H1 (cell line): ENCODE results near the gene CSDE1. TPM values are rescaled to one million over a fixed set of nuclear protein-coding genes. Genes with fewer than 3 reads are reported as not detected.

ENCODE experiments used
- CTCF ChIA-PET: fragments of 300-600 bp; sonication (Branson Sonifier 250); formaldehyde crosslinking; loops from one replicate; lab custom pipeline; 2021; ENCODE audit not compliant: partially characterized antibody; lab: Charles Lee
- POLR2A ChIA-PET: fragments of 300-600 bp; sonication (Branson Sonifier 250); formaldehyde crosslinking; loops from one replicate; lab custom pipeline; 2021; ENCODE audit warnings: inconsistent platforms; ENCODE audit not compliant: partially characterized antibody; lab: Charles Lee
- DNase-seq, 2 experiments: peaks; one replicate each; pipeline versions ENCODE4 v3.0.0 to v3.0.0-alpha.2; 2010 to 2022; ENCODE audit warnings: low spot score in 2 of 2, low read depth in 1 of 2, mixed read lengths in 1 of 2
- FAIRE-seq: peaks from 2 replicates; lab custom pipeline; 2011; peaks lifted over from hg19 to GRCh38; lab: Jason Lieb, UNC
- H2AFZ ChIP-seq: 2 replicates; pipeline ENCODE4 v1.8.1; 2012; ENCODE audit warnings: low read length, inconsistent platforms
- H2AK5ac ChIP-seq: 2 replicates; pipeline ENCODE4 v1.6.1; 2013; ENCODE audit warnings: low read depth, low read length
- H2BK120ac ChIP-seq: replicated peaks from 2 replicates; pipeline ENCODE3; 2013; ENCODE audit warnings: low read depth, low read length, inconsistent platforms
- H2BK12ac ChIP-seq: 2 replicates; pipeline ENCODE4 v1.6.1; 2013; ENCODE audit warnings: low read depth, low read length
- H2BK15ac ChIP-seq: 2 replicates; pipeline ENCODE4 v1.6.1; 2013; ENCODE audit warnings: low read length
- H2BK20ac ChIP-seq: 2 replicates; pipeline ENCODE4 v1.6.1; 2013; ENCODE audit warnings: low read length
- H2BK5ac ChIP-seq: 2 replicates; pipeline ENCODE4 v1.6.1; 2013; ENCODE audit warnings: low read depth, low read length
- H3K14ac ChIP-seq: 2 replicates; pipeline ENCODE4 v1.6.1; 2013; ENCODE audit warnings: inconsistent platforms; ENCODE audit not compliant: insufficient read length
- H3K18ac ChIP-seq: 2 replicates; pipeline ENCODE4 v1.6.1; 2013; ENCODE audit warnings: low read length; ENCODE audit errors: extremely low read depth
- H3K23ac ChIP-seq: 2 replicates; pipeline ENCODE4 v1.6.1; 2013; ENCODE audit warnings: inconsistent platforms; ENCODE audit not compliant: insufficient read length
- H3K23me2 ChIP-seq: 2 replicates; pipeline ENCODE4 v1.6.1; 2013; ENCODE audit warnings: low read depth, low read length
- H3K27ac ChIP-seq: 2 replicates; pipeline ENCODE4 v1.6.1; 2011; ENCODE audit warnings: low read depth, low read length, inconsistent platforms
- H3K27me3 ChIP-seq, 4 experiments: replicated peaks in 1 of 4; 1 replicate in 1 of 4; 2 replicates in 3 of 4; pipeline versions ENCODE4 v1.6.1 to v1.8.1; 2011 to 2013; ENCODE audit warnings: low read length in 3 of 4, mild to moderate bottlenecking in 3 of 4, inconsistent platforms in 2 of 4, mixed read lengths in 2 of 4, moderate library complexity in 1 of 4; ENCODE audit not compliant: control insufficient read depth in 3 of 4, insufficient read depth in 3 of 4; ENCODE audit errors: extremely low read depth in 1 of 4
- H3K36me3 ChIP-seq, 4 experiments: 2 replicates each; pipeline versions ENCODE4 v1.6.1 to v1.8.1; 2011 to 2013; ENCODE audit warnings: mild to moderate bottlenecking in 4 of 4, low read length in 3 of 4, moderate library complexity in 2 of 4, control low read depth in 1 of 4, inconsistent platforms in 1 of 4; ENCODE audit not compliant: insufficient read depth in 4 of 4, control insufficient read depth in 2 of 4
- H3K4ac ChIP-seq: replicated peaks from 2 replicates; pipeline ENCODE3; 2013; ENCODE audit warnings: low read length, low read depth, mixed read lengths, inconsistent platforms; ENCODE audit not compliant: insufficient read length
- H3K4me1 ChIP-seq, 4 experiments: replicated peaks in 1 of 4; 1 replicate in 1 of 4; 2 replicates in 3 of 4; pipeline versions ENCODE4 v1.6.1 to v1.8.1; 2011 to 2013; ENCODE audit warnings: low read length in 3 of 4, inconsistent platforms in 2 of 4, mixed read lengths in 1 of 4; ENCODE audit not compliant: insufficient read depth in 4 of 4, control insufficient read depth in 3 of 4
- H3K4me2 ChIP-seq, 2 experiments: 2 replicates each; pipeline versions ENCODE4 v1.6.1 to v1.8.1; 2011 to 2013; ENCODE audit warnings: low read depth in 2 of 2, low read length in 2 of 2, control low read depth in 1 of 2, inconsistent platforms in 1 of 2, mild to moderate bottlenecking in 1 of 2; ENCODE audit not compliant: insufficient read depth in 1 of 2
- H3K4me3 ChIP-seq, 4 experiments: fragments of 200-600, 300-600 bp in 1 of 4; sonication (generic), shearing (Covaris generic), sonication (Bioruptor Twin) in 1 of 4; 2 replicates each; pipeline versions ENCODE4 v1.5.1 to v1.8.1; 2011 to 2016; ENCODE audit warnings: low read length in 4 of 4, low read depth in 3 of 4, control low read depth in 2 of 4, inconsistent platforms in 2 of 4, mild to moderate bottlenecking in 2 of 4, mixed read lengths in 1 of 4, moderate library complexity in 1 of 4; ENCODE audit not compliant: insufficient read depth in 2 of 4; ENCODE audit errors: extremely low read depth in 1 of 4
- H3K56ac ChIP-seq: replicated peaks from 2 replicates; pipeline ENCODE3; 2013; ENCODE audit warnings: low read depth, mild to moderate bottlenecking, mixed read lengths, low read length, inconsistent platforms; ENCODE audit not compliant: insufficient read length
- H3K79me1 ChIP-seq: 2 replicates; pipeline ENCODE4 v1.6.1; 2013; ENCODE audit warnings: low read depth, low read length, control low read depth
- H3K79me2 ChIP-seq, 2 experiments: 2 replicates each; pipeline versions ENCODE4 v1.6.1 to v1.8.1; 2012 to 2013; ENCODE audit warnings: low read length in 2 of 2, mild to moderate bottlenecking in 2 of 2, inconsistent platforms in 1 of 2; ENCODE audit not compliant: insufficient read depth in 2 of 2, control insufficient read depth in 1 of 2
- H3K9ac ChIP-seq, 4 experiments: replicated peaks in 1 of 4; 1 replicate in 1 of 4; 2 replicates in 3 of 4; pipeline versions ENCODE4 v1.6.1 to v1.8.1; 2011 to 2013; ENCODE audit warnings: low read depth in 3 of 4, low read length in 3 of 4, control low read depth in 2 of 4, mild to moderate bottlenecking in 2 of 4, moderate library complexity in 2 of 4, inconsistent platforms in 1 of 4; ENCODE audit errors: extremely low read depth in 1 of 4
- H3K9me3 ChIP-seq, 2 experiments: 2 replicates each; pipeline versions ENCODE4 v1.6.1 to v1.8.1; 2012 to 2013; ENCODE audit warnings: mild to moderate bottlenecking in 2 of 2, moderate library complexity in 2 of 2, control low read depth in 1 of 2, inconsistent platforms in 1 of 2, low read depth in 1 of 2, low read length in 1 of 2, mixed read lengths in 1 of 2; ENCODE audit not compliant: insufficient read depth in 2 of 2
- H4K20me1 ChIP-seq, 2 experiments: replicated peaks in 1 of 2; 2 replicates each; pipeline versions ENCODE3 to v1.8.1; 2011 to 2013; ENCODE audit warnings: inconsistent platforms in 2 of 2, low read length in 2 of 2, mild to moderate bottlenecking in 1 of 2; ENCODE audit not compliant: insufficient read depth in 2 of 2, control insufficient read depth in 1 of 2
- H4K5ac ChIP-seq: 2 replicates; pipeline ENCODE4 v1.6.1; 2013; ENCODE audit warnings: low read length, low read depth, mixed read lengths, inconsistent platforms; ENCODE audit not compliant: insufficient read length
- H4K8ac ChIP-seq: 2 replicates; pipeline ENCODE4 v1.8.0; 2013; ENCODE audit warnings: mild to moderate bottlenecking, moderate library complexity, low read length, inconsistent platforms; ENCODE audit not compliant: insufficient read depth; ENCODE audit errors: extremely low read depth
- H4K91ac ChIP-seq: replicated peaks from 2 replicates; pipeline ENCODE3; 2013; ENCODE audit warnings: low read length, mixed read lengths, inconsistent platforms; ENCODE audit not compliant: insufficient read length
- FOSL1 ChIP-seq: IDR thresholded peaks from 2 replicates; pipeline ENCODE4 v1.6.1; 2011; ENCODE audit warnings: mild to moderate bottlenecking, low read depth, low read length, moderate library complexity; ENCODE audit not compliant: insufficient read depth
- WGBS, 2 experiments: shearing (Covaris generic) in 1 of 2; methylation state at CpG; one replicate each; pipeline versions ENCODE4 v1.1.6 to v1.1.7; 2013 to 2015; ENCODE audit warnings: low lambda C conversion rate in 2 of 2, mixed read lengths in 2 of 2, inconsistent platforms in 1 of 2, low coverage in 1 of 2, missing lambda C conversion rate in 1 of 2; ENCODE audit not compliant: insufficient replicate concordance in 2 of 2, insufficient coverage in 1 of 2, insufficient read length in 1 of 2; ENCODE audit errors: extremely low coverage in 1 of 2, missing lambda C conversion rate in 1 of 2; 5-methylcytosine and 5-hydroxymethylcytosine counted together
- polyA plus RNA-seq, 7 experiments: library from polyadenylated mRNA; depleted of rRNA in 3 of 7; stranded (reverse) in 5 of 7; unstranded in 2 of 7; fragments of >200 nt in 5 of 7; fragments of 200-250 nt in 2 of 7; gene quantifications; 1 replicate in 5 of 7; 2 replicates in 1 of 7; 4 replicates in 1 of 7; pipeline versions ENCODE4 v1.2.1 to v1.2.3, GENCODE V29; 2011 to 2013; ENCODE audit warnings: missing spikeins in 2 of 7, mixed read lengths in 2 of 7
- total RNA-seq: library from RNA; stranded (reverse); fragmentation: NEBNext Ultra II Directional; extraction: Animal tissue kit (Norgen Biotek cat#: 25700); gene quantifications from 2 replicates; pipeline ENCODE4 v1.2.1, GENCODE V29; 2021

Gene CSDE1
- total and polyA plus RNA-seq, 2 of the 8 experiments (the other 6 are each of a cell fraction or from before 2014, with no cell fraction given), result 149 to 635 TPM

DNA sequence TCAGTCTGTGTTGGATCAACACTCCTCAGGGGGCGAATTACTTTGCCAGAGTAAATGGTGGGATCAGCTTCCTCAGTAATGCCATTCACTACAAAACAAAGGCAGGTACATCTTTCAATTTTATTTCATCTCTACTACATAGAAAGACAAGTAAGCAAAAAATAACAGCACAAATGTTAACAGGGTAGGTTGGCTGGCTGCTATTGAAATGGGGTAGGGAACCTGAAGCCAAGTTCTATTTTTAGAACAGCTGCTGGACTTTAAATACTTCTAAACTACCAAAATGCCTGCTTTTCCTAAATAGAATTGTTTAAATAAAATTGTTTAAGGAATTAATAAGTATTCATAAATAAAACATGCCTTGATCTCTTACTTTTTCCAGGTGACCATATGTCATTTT, 33.9 kb downstream of the CSDE1 start:
- ChIA-PET POLR2A (interaction anchor here (0.8 to 1.1 kb wide), 3 partner anchors 11 to 32 kb away, joined by 3 to 4 read pairs (median 4); no protein-coding TSS in a partner anchor), CTCF (interaction anchor here (0.6 kb wide), 1 partner anchor 315 kb away, joined by 3 read pairs; no protein-coding TSS in a partner anchor)
- H2BK5ac ChIP-seq, result no peak overlapping the region
- no peaks in the 10 kb centered on the region for H3K79me1 ChIP-seq
- no peak overlapping the region for H2BK15ac ChIP-seq
- no peak overlapping the region for H3K18ac ChIP-seq
- no peak overlapping the region for H3K23ac ChIP-seq
- H3K23me2 ChIP-seq, result no peaks in the 10 kb centered on the region
- H2BK120ac ChIP-seq, result no peak overlapping the region
- no peak overlapping the region for H3K14ac ChIP-seq
- no peak overlapping the region for H4K5ac ChIP-seq
- no peak overlapping the region for H3K4me3 ChIP-seq
- H3K4me1 ChIP-seq, result no peaks in the 10 kb centered on the region
- no peaks in the 10 kb centered on the region for H3K9me3 ChIP-seq
- H3K4me2 ChIP-seq, result no peak overlapping the region
- peaks cover 39 to 98% (median 84%) of the 10 kb centered on the region in 4 experiments for H3K36me3 ChIP-seq
- no peak for TF ChIP-seq FOSL1
- H3K4ac ChIP-seq, result no peak overlapping the region
- no peak overlapping the region for H3K9ac ChIP-seq
- H2AFZ ChIP-seq, result no peak overlapping the region
- H2AK5ac ChIP-seq, result no peak overlapping the region
- WGBS, 2 experiments, result 96% methylated on average over 1 of the region's 1 CpG; no CpG with 5 or more reads in 1 of the 2 experiments
- no peak overlapping the region for H2BK12ac ChIP-seq
- no peak overlapping the region for H4K8ac ChIP-seq
- H3K27ac ChIP-seq, result no peak overlapping the region
- no peaks in the 10 kb centered on the region for H3K27me3 ChIP-seq
- H3K56ac ChIP-seq, result no peak overlapping the region
- H4K20me1 ChIP-seq, result peaks cover 0 to 1% of the 10 kb centered on the region in 2 experiments
- no peak overlapping the region for H4K91ac ChIP-seq
- no peak overlapping the region for H2BK20ac ChIP-seq
- no peak for DNase-seq
- FAIRE-seq, result no peak
- H3K79me2 ChIP-seq, result no peaks in the 10 kb centered on the region; a peak in 1 of 4 replicates
